Osteoblast (primary cell): ENCODE measurements around the gene LIN7C. TPM values are rescaled to one million over a fixed set of nuclear protein-coding genes. Genes with fewer than 3 reads are reported as not detected.

ENCODE experiments used
- DNase-seq: peaks from one replicate; pipeline ENCODE4 v3.0.0; 2011; ENCODE audit warnings: low spot score, mixed read lengths; ENCODE audit not compliant: insufficient read length; ENCODE audit errors: missing footprints
- H2AFZ ChIP-seq: 2 replicates; pipeline ENCODE4 v1.6.0; 2011; ENCODE audit warnings: mild to moderate bottlenecking, low read length
- H3K27ac ChIP-seq: 2 replicates; pipeline ENCODE4 v1.5.1; 2011; ENCODE audit warnings: mild to moderate bottlenecking, low read depth, low read length, moderate library complexity
- H3K27me3 ChIP-seq: 2 replicates; pipeline ENCODE4 v1.6.0; 2012; ENCODE audit warnings: mild to moderate bottlenecking, control low read depth, inconsistent platforms, low read length, moderate library complexity; ENCODE audit not compliant: insufficient read depth
- H3K36me3 ChIP-seq: 2 replicates; pipeline ENCODE4 v1.5.1; 2011; ENCODE audit warnings: mild to moderate bottlenecking, low read length, control low read depth, moderate library complexity; ENCODE audit not compliant: insufficient read depth
- H3K4me1 ChIP-seq: 2 replicates; pipeline ENCODE4 v1.5.1; 2011; ENCODE audit warnings: mild to moderate bottlenecking, low read length, control low read depth, moderate library complexity; ENCODE audit not compliant: insufficient read depth
- H3K4me2 ChIP-seq: 2 replicates; pipeline ENCODE4 v1.6.0; 2011; ENCODE audit warnings: mild to moderate bottlenecking, low read length; ENCODE audit not compliant: insufficient read depth
- H3K4me3 ChIP-seq: fragments of 200-600 bp; sonication (generic); 3 replicates; pipeline ENCODE4 v1.5.1; 2012; ENCODE audit warnings: mild to moderate bottlenecking, low read length, inconsistent platforms; ENCODE audit not compliant: insufficient read depth
- H3K79me2 ChIP-seq: 2 replicates; pipeline ENCODE4 v1.6.0; 2012; ENCODE audit warnings: mild to moderate bottlenecking, low read length, control low read depth, inconsistent platforms; ENCODE audit not compliant: insufficient read depth
- H3K9me3 ChIP-seq: 2 replicates; pipeline ENCODE4 v1.5.1; 2011; ENCODE audit warnings: low read depth, low read length, control low read depth
- H4K20me1 ChIP-seq: 2 replicates; pipeline ENCODE4 v1.6.0; 2012; ENCODE audit warnings: mild to moderate bottlenecking, low read length, control low read depth; ENCODE audit not compliant: insufficient read depth
- total RNA-seq: library from RNA; depleted of rRNA; stranded (reverse); fragments of >200 nt; gene quantifications from 2 replicates; pipeline ENCODE4 v1.2.3, GENCODE V29; 2012
- TF ChIP-seq, protein P1 (sequence below): IDR thresholded peaks from 2 replicates; pipeline ENCODE4 v1.5.1; 2011; ENCODE audit warnings: mild to moderate bottlenecking, low read depth, low read length, moderate library complexity; ENCODE audit errors: extremely low read depth

LIN7C gene
- total RNA-seq, 1 donor, result 69.5 TPM

DNA sequence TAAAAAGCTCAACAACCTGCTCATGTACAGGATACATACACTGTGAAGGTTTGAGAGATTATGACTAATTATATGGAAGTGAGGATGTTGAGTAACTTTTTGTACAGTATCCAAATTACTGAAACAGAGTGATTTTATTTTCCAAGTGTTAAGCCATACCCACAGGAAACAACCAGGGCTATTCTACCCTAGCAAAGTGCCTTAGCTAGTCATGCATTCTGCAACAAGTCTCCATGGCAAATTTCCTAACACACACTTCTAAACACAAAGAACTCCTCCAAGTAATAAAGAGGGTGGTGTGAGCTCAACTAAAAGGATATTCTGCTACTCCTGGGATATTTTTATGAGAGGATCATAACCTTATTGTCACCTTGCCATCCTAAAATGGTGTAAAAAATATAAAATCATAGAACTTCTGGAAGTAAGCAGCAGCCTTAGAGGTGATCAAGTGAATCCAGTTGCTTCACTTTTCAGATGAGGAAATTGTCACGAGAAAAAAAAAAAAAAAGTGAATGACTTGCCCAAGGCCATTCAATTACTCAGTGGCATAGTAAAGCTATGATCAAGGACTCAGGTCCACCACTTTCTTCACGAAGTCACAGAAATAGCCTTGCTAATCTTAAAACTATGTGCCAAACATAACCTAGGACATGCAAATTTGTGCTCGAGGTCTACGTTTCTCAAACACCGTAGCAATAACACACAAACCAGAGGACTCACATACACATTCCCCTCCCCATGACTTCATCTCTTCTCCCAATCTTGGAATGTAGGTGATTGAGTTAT, 38.2 kb downstream of the LIN7C start:
- Histone ChIP-seq H4K20me1 (peaks cover 17% of the 10 kb centered on the region), H3K36me3 (no peaks in the 10 kb centered on the region), H2AFZ (no peak overlapping the region), H3K27me3 (no peaks in the 10 kb centered on the region), H3K4me2 (peak overlapping the region; percentile 87), H3K4me3 (peak overlapping the region; percentile 88), H3K9me3 (no peaks in the 10 kb centered on the region), H3K79me2 (peaks cover 79% of the 10 kb centered on the region), H3K27ac (peak overlapping the region; percentile 89), H3K4me1 (peaks cover 60% of the 10 kb centered on the region)
- TF ChIP-seq, protein P1, sequence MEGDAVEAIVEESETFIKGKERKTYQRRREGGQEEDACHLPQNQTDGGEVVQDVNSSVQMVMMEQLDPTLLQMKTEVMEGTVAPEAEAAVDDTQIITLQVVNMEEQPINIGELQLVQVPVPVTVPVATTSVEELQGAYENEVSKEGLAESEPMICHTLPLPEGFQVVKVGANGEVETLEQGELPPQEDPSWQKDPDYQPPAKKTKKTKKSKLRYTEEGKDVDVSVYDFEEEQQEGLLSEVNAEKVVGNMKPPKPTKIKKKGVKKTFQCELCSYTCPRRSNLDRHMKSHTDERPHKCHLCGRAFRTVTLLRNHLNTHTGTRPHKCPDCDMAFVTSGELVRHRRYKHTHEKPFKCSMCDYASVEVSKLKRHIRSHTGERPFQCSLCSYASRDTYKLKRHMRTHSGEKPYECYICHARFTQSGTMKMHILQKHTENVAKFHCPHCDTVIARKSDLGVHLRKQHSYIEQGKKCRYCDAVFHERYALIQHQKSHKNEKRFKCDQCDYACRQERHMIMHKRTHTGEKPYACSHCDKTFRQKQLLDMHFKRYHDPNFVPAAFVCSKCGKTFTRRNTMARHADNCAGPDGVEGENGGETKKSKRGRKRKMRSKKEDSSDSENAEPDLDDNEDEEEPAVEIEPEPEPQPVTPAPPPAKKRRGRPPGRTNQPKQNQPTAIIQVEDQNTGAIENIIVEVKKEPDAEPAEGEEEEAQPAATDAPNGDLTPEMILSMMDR, result no peak
- peak; percentile 80 for DNase-seq

DNA sequence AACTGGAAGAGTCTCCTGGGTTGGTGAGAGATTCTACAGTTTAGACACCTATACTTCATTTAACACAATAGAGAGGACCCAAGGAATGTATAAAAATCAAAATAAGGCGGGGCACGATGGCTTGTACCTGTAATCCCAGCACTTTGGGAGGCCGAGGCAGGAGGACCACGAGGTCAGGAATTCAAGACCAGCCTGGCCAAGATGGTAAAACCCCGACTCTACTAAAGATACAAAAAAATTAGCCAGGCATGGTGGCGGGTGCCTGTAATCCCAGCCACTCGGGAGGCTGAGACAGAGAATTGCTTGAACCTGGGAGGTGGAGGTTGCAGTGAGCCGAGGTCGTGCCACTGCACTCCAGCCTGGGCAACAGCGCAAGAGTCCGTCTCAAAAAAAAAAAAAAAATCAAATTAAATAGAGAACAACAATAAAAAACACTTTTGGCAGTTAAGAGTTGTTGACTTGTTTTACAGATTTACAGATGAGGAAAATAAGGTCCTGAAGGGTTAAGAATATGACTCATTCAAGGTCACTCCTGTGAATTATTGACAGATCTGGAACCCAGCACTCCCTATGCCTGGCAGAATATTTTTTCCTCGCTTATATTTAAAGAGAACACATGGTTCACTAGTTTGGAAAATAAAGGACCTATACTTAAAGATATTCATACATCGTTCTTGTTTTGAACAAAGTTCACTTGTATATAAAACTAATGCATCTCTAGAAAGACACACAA, 39.2 kb downstream of the LIN7C start:
- H3K27ac ChIP-seq, result peak overlapping the region; percentile 89
- H3K9me3 ChIP-seq, result no peaks in the 10 kb centered on the region
- H3K4me2 ChIP-seq, result no peak overlapping the region
- H4K20me1 ChIP-seq, result peaks cover 17% of the 10 kb centered on the region
- no peaks in the 10 kb centered on the region for H3K36me3 ChIP-seq
- no peaks in the 10 kb centered on the region for H3K27me3 ChIP-seq
- no peak for DNase-seq
- peaks cover 60% of the 10 kb centered on the region for H3K4me1 ChIP-seq
- H3K4me3 ChIP-seq, result no peak overlapping the region
- H2AFZ ChIP-seq, result no peak overlapping the region
- peaks cover 88% of the 10 kb centered on the region for H3K79me2 ChIP-seq
- TF ChIP-seq, protein P1, result no peak

DNA sequence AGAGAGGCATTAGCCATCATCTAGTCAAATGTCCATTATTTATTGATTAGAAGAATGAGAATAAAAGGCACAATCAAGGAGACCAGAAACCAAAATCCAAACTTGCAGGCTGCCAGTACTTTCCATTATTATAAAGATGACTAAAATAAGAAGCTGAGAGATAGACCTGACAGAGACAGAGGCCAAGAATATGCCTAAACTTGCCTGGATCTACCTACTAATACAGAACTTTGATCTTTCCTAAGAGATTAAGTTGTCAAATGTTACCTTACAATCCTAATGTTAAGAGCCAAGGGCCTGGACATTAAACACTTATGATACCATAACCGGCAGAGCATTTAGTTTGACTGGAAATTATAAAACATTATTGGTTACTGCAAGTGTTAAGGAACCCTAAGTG, 40.2 kb downstream of the LIN7C start:
- H3K79me2 ChIP-seq, result peaks cover 91% of the 10 kb centered on the region

More for the DNA sequence above, 40.2 kb downstream of the LIN7C start:
- peaks cover 16% of the 10 kb centered on the region for H4K20me1 ChIP-seq
- H3K9me3 ChIP-seq, result no peaks in the 10 kb centered on the region
- TF ChIP-seq, protein P1, result no peak
- H3K27me3 ChIP-seq, result no peaks in the 10 kb centered on the region
- H3K4me2 ChIP-seq, result no peak overlapping the region
- H3K4me1 ChIP-seq, result peaks cover 70% of the 10 kb centered on the region
- no peaks in the 10 kb centered on the region for H3K36me3 ChIP-seq
- DNase-seq, result no peak
- no peak overlapping the region for H3K27ac ChIP-seq
- H2AFZ ChIP-seq, result no peak overlapping the region
- H3K4me3 ChIP-seq, result no peak overlapping the region
